Activated CD4-positive, alpha-beta T cell treated with anti-CD3 and anti-CD28 coated beads for 36 hours (primary cell): Measurements from ENCODE around the gene BCAS3. TPM values are rescaled to one million over a fixed set of nuclear protein-coding genes. Genes with fewer than 3 reads are reported as not detected.

ENCODE experiments used
- ATAC-seq: fragments of 200-7000 bp; cut with Tn5 transposase; one replicate; pipeline ENCODE4 v1.10.0; 2021; ENCODE audit warnings: mild to moderate bottlenecking, moderate library complexity
- CTCF ChIA-PET: fragments of 350-600 bp; sonication (Branson Sonifier 250); formaldehyde crosslinking; loops from one replicate; lab custom pipeline; 2021; ENCODE audit warnings: antibody characterized with exemption; lab: Charles Lee
- POLR2A ChIA-PET: fragments of 350-600 bp; sonication (Branson Sonifier 250); formaldehyde crosslinking; loops from one replicate; lab custom pipeline; 2021; ENCODE audit warnings: antibody characterized with exemption, inconsistent platforms; lab: Charles Lee
- DNase-seq: peaks from one replicate; pipeline ENCODE4 v3.0.0-alpha.2; 2020
- H3K27ac Mint-ChIP-seq: one replicate; pipeline ENCODE4 v1.8.0; 2021; ENCODE audit warnings: mixed read lengths
- H3K27me3 Mint-ChIP-seq: one replicate; pipeline ENCODE4 v1.8.0; 2021; ENCODE audit warnings: mixed read lengths
- H3K36me3 Mint-ChIP-seq: one replicate; pipeline ENCODE4 v1.8.0; 2021; ENCODE audit warnings: low read depth, mixed read lengths
- H3K4me1 Mint-ChIP-seq: one replicate; pipeline ENCODE4 v1.8.0; 2021; ENCODE audit warnings: mixed read lengths
- H3K4me3 Mint-ChIP-seq: one replicate; pipeline ENCODE4 v1.8.0; 2021; ENCODE audit warnings: mild to moderate bottlenecking, moderate library complexity, mixed read lengths
- H3K9me3 Mint-ChIP-seq: one replicate; pipeline ENCODE4 v1.8.0; 2021; ENCODE audit warnings: low read depth, mixed read lengths
- intact Hi-C, 2 experiments: fragments of 100-400 bp; cut with DNase I in 1 of 2; cut with micrococcal nuclease in 1 of 2; formaldehyde crosslinking; loops; one replicate each; pipeline versions ENCODE4 v1.14.2 to v1.15.1; 2022 to 2024; cut with DNase I, micrococcal nuclease
- total RNA-seq, 2 experiments: library from RNA; stranded (reverse); gene quantifications; one replicate each; pipeline ENCODE4 v1.2.3, GENCODE V29; 2021

Gene BCAS3
- total RNA-seq, 2 experiments from 2014 or later: 7.2 to 7.5 TPM

- Mint-ChIP-seq H3K27me3 (no peaks in the 10 kb centered on the region), H3K9me3 (no peaks in the 10 kb centered on the region), H3K36me3 (peaks cover 8% of the 10 kb centered on the region), H3K4me1 (no peaks in the 10 kb centered on the region), H3K27ac (no peak overlapping the region), H3K4me3 (no peak overlapping the region)
- no peak for DNase-seq
- ChIA-PET POLR2A (no interaction called here), CTCF (interaction anchor here (0.9 kb wide), 1 partner anchor 152 kb away, joined by 3 read pairs; no protein-coding TSS in a partner anchor)
- intact Hi-C loops: no loop called here
- ATAC-seq: no peak
Measured at GRCh38 chr17:60713608-60714007, 36.0 kb downstream of the BCAS3 start.

- CTCF ChIA-PET: interaction anchor here (1.0 to 1.2 kb wide), 2 partner anchors 11 to 20 kb away, joined by 3 read pairs; no protein-coding TSS in a partner anchor
- no peaks in the 10 kb centered on the region for H3K36me3 Mint-ChIP-seq
Measured at GRCh38 chr17:60716766-60717165, 39.1 kb downstream of the BCAS3 start.

GRCh38 chr17:60717814-60718213 lies 40.2 kb downstream of the BCAS3 start:
- CTCF ChIA-PET: no interaction called here
- H3K4me1 Mint-ChIP-seq: peaks cover 3% of the 10 kb centered on the region
- H3K27me3 Mint-ChIP-seq: no peaks in the 10 kb centered on the region
- H3K4me3 Mint-ChIP-seq: no peak overlapping the region
- no peaks in the 10 kb centered on the region for H3K36me3 Mint-ChIP-seq
- no peak overlapping the region for H3K27ac Mint-ChIP-seq
- no peak for ATAC-seq
- no peaks in the 10 kb centered on the region for H3K9me3 Mint-ChIP-seq
- POLR2A ChIA-PET: no interaction called here
- DNase-seq: no peak
- intact Hi-C loops: no loop called here

More at GRCh38 chr17:60716766-60717165, 39.1 kb downstream of the BCAS3 start:
- Mint-ChIP-seq H3K27ac (no peak overlapping the region), H3K9me3 (no peaks in the 10 kb centered on the region), H3K4me3 (no peak overlapping the region), H3K4me1 (peaks cover 3% of the 10 kb centered on the region), H3K27me3 (no peaks in the 10 kb centered on the region)
- no peak for DNase-seq
- no peak for ATAC-seq
- POLR2A ChIA-PET: no interaction called here
- intact Hi-C loops: no loop called here

DNA sequence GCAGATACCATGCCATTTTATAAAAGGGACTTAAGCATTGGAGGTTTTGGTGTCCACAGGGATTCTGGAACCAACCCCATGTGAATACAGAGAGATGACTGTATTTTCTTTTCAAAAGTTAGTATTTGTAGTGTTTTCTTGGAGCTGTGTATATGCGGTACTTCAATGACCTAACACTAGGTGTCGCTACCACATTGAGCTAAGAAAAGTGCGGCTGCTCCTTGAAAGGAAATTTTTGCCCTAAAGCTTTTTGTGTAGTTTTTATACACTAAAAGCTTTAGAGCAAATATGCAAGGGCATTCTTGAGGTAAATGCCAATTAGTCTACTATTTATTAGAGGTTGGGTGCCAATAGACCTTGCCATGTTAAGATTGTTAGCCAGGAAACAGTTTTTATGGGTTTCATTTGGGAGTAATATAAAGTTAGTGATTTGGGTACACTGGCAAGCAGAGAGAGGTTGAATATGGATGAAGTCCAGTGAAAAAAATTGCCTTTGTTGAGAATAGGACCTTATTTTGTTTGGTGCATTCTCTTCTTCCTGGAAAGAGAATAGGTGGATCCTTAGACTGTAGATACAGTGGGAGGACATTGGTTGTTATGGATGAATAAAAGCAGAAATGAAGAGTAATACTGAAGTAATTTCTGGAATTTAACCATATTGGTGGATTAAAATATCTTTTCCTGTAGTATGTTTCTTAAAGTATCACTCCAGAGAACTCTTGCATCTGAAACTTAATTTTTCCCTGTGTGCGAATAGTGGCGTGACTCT lies 43.3 kb downstream of the BCAS3 start:
- ATAC-seq (no peak), DNase-seq (peak; percentile 56)
- Mint-ChIP-seq H3K9me3 (no peaks in the 10 kb centered on the region), H3K27ac (no peak overlapping the region), H3K4me1 (peaks cover 3% of the 10 kb centered on the region), H3K36me3 (peaks cover 3% of the 10 kb centered on the region), H3K27me3 (no peaks in the 10 kb centered on the region), H3K4me3 (no peak overlapping the region)
- ChIA-PET CTCF (interaction anchor here (0.6 to 2.3 kb wide), 42 partner anchors 9 to 852 kb away, joined by 3 to 16 read pairs (median 3); no protein-coding TSS in a partner anchor), POLR2A (no interaction called here)
- intact Hi-C loops: loop anchor here (1.0 to 10.0 kb wide), 7 partner anchors 234 to 690 kb away; no protein-coding TSS in a partner anchor

- intact Hi-C loops: loop anchor here (5.0 to 10.0 kb wide), 4 partner anchors 230 to 678 kb away; no protein-coding TSS in a partner anchor
- H3K27ac Mint-ChIP-seq: no peak overlapping the region
- ATAC-seq: no peak
- H3K9me3 Mint-ChIP-seq: no peaks in the 10 kb centered on the region
- ChIA-PET POLR2A (no interaction called here), CTCF (interaction anchor here (0.6 to 0.8 kb wide), 2 partner anchors 10 to 247 kb away, joined by 3 read pairs; no protein-coding TSS in a partner anchor)
- H3K27me3 Mint-ChIP-seq: no peaks in the 10 kb centered on the region
- peaks cover 3% of the 10 kb centered on the region for H3K36me3 Mint-ChIP-seq
- no peak for DNase-seq
- no peak overlapping the region for H3K4me3 Mint-ChIP-seq
- H3K4me1 Mint-ChIP-seq: peaks cover 3% of the 10 kb centered on the region
Measured at GRCh38 chr17:60724647-60725046, 47.0 kb downstream of the BCAS3 start.

DNA sequence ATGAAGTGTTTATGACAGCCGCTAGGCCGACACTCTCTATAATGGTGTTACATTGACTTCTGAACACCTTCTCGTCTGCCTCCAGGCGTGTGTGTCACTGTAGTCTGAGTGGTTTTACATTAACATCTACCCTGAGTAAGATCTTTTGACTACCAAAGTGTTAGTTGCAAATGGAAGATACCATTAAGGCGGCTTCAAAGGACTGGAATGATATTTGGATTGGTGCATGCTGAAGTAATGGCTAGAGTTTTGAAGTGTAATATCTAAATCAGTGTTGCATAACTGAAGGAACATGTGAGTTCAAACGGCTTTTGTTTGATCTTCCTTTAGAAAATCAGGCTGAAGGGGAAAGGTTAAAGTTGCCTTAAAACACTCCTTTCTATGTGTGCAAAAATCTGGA lies 52.2 kb downstream of the BCAS3 start:
- ChIA-PET CTCF (interaction anchor here (2.3 kb wide), 1 partner anchor 9 kb away, joined by 10 read pairs; no protein-coding TSS in a partner anchor), POLR2A (no interaction called here)
- Mint-ChIP-seq H3K9me3 (no peaks in the 10 kb centered on the region), H3K36me3 (peaks cover 3% of the 10 kb centered on the region), H3K4me1 (peaks cover 9% of the 10 kb centered on the region), H3K4me3 (no peak overlapping the region), H3K27me3 (no peaks in the 10 kb centered on the region), H3K27ac (no peak overlapping the region)
- ATAC-seq (no peak), DNase-seq (no peak)
- intact Hi-C loops: loop anchor here in 1 of 2 experiments (10.0 kb wide), 2 partner anchors 225 to 435 kb away; no protein-coding TSS in a partner anchor

DNA sequence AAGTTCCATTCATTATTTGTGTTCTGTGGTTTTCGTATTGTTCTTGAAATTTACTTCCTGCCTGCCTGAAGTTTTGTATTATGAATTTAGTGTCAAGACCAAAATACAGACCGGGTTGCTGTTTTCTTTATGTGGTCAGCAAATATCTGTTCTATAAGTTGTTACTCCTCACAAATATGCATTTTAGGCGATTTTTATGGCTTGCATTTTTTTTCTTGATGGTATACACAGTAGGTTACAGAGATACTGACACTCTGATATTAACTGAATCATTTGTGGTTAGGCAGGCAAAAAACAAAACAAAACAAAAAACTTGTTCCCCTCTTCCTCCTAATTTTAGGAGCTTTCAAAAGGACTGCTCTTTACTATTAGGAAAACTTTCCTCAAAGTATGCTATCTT lies 52.6 kb downstream of the BCAS3 start:
- ChIA-PET POLR2A (no interaction called here), CTCF (interaction anchor here (2.3 kb wide), 1 partner anchor 9 kb away, joined by 10 read pairs; no protein-coding TSS in a partner anchor)
- H3K4me3 Mint-ChIP-seq: no peak overlapping the region
- H3K27me3 Mint-ChIP-seq: no peaks in the 10 kb centered on the region
- ATAC-seq: no peak
- H3K9me3 Mint-ChIP-seq: no peaks in the 10 kb centered on the region
- peaks cover 3% of the 10 kb centered on the region for H3K36me3 Mint-ChIP-seq
- no peak overlapping the region for H3K27ac Mint-ChIP-seq
- intact Hi-C loops: no loop called here
- peaks cover 9% of the 10 kb centered on the region for H3K4me1 Mint-ChIP-seq
- no peak for DNase-seq

- H3K4me1 Mint-ChIP-seq: peaks cover 4% of the 10 kb centered on the region
- H3K27me3 Mint-ChIP-seq: no peaks in the 10 kb centered on the region
- peaks cover 2% of the 10 kb centered on the region for H3K36me3 Mint-ChIP-seq
- CTCF ChIA-PET: interaction anchor here (1.5 kb wide), 1 partner anchor 18 kb away, joined by 5 read pairs; no protein-coding TSS in a partner anchor
- DNase-seq (no peak), ATAC-seq (no peak)
- H3K9me3 Mint-ChIP-seq: no peaks in the 10 kb centered on the region
- intact Hi-C loops: no loop called here
- no peak overlapping the region for H3K27ac Mint-ChIP-seq
- no peak overlapping the region for H3K4me3 Mint-ChIP-seq
- POLR2A ChIA-PET: no interaction called here
Measured at GRCh38 chr17:60738287-60738686, 60.6 kb downstream of the BCAS3 start.

DNA sequence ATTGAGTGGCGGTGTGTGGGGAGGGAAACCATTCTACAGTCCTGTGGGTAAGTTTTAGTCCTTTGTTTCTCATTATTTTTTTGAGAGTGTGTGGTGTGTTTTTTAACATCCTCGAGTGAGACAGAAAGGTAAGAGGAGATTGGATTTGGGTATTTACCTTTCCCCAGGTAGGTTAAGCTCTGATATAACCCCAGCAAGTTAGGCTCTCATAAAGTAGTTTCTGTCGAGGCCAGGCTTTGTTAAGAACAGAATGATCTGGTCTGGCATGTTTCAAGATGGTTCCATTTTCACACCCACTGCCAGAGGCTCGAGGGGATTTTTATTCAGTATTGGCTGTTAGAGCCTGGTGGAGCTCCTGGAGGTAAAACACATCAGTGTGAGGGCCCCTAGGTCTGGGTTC lies 62.9 kb downstream of the BCAS3 start:
- ChIA-PET CTCF (interaction anchor here (1.2 kb wide), 1 partner anchor 8 kb away, joined by 3 read pairs; no protein-coding TSS in a partner anchor), POLR2A (no interaction called here)
- Mint-ChIP-seq H3K9me3 (no peaks in the 10 kb centered on the region), H3K36me3 (peaks cover 2% of the 10 kb centered on the region), H3K4me1 (peaks cover 4% of the 10 kb centered on the region), H3K4me3 (no peak overlapping the region), H3K27me3 (no peaks in the 10 kb centered on the region), H3K27ac (no peak overlapping the region)
- DNase-seq (no peak), ATAC-seq (no peak)
- intact Hi-C loops: no loop called here

DNA sequence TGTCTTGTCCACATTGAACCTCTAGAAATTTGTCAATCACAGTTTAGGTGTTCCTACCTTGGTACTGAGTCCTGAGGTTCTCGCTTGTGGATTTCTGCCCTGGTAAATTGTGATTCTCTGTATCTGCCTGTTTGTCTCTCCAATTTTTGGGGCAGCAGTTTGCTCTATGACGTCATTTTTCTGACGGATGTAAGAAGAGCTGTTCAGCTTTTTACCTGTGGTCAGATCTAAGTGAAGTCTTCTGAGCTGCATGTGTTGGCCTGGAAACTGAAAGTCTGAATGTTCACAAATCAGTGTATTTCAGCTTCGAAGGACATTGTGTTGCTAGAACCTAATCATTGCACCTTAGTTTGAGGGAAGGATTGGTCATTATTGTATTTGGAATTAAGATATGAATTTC lies 63.4 kb downstream of the BCAS3 start:
- CTCF ChIA-PET: interaction anchor here (1.2 kb wide), 1 partner anchor 8 kb away, joined by 3 read pairs; no protein-coding TSS in a partner anchor
- no peak for DNase-seq

GRCh38 chr17:60743282-60743681 lies 65.6 kb downstream of the BCAS3 start:
- Mint-ChIP-seq H3K4me1 (no peaks in the 10 kb centered on the region), H3K9me3 (no peaks in the 10 kb centered on the region), H3K36me3 (no peaks in the 10 kb centered on the region), H3K27ac (no peak overlapping the region), H3K4me3 (no peak overlapping the region), H3K27me3 (no peaks in the 10 kb centered on the region)
- POLR2A ChIA-PET: no interaction called here
- no peak for DNase-seq
- ATAC-seq: no peak
- intact Hi-C loops: no loop called here
- CTCF ChIA-PET: interaction anchor here (1.4 kb wide), 1 partner anchor 23 kb away, joined by 6 read pairs; no protein-coding TSS in a partner anchor

More for the DNA sequence above, 63.4 kb downstream of the BCAS3 start:
- POLR2A ChIA-PET: no interaction called here
- H3K36me3 Mint-ChIP-seq: peaks cover 2% of the 10 kb centered on the region
- H3K27ac Mint-ChIP-seq: no peak overlapping the region
- no peaks in the 10 kb centered on the region for H3K9me3 Mint-ChIP-seq
- no peak overlapping the region for H3K4me3 Mint-ChIP-seq
- peaks cover 4% of the 10 kb centered on the region for H3K4me1 Mint-ChIP-seq
- ATAC-seq: no peak
- intact Hi-C loops: no loop called here
- no peaks in the 10 kb centered on the region for H3K27me3 Mint-ChIP-seq
